GM18870 (cell line): ENCODE data around the gene NTSR2.
"Not testable (repeated sequence)": the region's sequence is repeated elsewhere in the genome, so short reads cannot be mapped to it uniquely, and the experiment has no call there.

Experiments
- ATAC-seq: cut with Tn5 transposase; IDR thresholded peaks from one replicate; pipeline ENCODE4 v1.9.1; 2021; ENCODE audit warnings: moderate library complexity; ENCODE audit not compliant: unreplicated experiment

Gene NTSR2

DNA sequence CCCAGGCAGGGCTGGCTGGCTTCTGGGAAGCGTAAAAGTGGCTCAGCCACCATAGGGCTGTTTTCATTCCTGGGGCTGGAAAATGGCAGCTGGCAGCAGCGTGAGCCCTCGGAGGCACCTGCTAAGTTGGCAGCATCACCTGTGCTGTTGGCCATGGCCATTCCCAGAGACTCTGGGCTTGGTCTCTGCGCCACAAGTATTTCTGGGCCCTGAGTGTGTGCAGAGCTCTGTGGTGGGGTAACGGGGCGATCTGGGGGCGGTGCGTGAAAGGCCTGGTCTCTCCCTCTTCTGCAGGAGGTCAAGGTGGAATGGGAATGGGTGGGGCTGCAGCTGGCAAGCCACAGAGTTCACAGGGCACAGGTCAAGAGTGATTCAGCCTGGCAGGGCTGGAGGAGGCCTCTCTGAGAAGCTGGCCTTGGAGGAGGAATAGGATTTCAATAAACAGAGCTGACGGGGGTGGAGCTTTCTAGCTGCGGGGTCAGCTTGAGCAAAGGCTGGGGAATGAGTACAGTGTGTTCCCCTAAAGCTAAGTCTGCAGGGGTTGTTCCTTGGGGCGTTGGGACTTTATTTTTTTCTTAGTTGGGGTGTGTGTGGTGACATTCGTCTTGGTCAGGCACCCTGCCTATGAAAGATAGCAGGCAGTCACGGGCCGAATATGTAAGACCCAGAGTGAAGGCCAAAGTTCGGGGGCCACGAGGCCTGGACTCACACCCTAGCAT is 10.3 kb upstream of the NTSR2 start:
- no peak for ATAC-seq

DNA sequence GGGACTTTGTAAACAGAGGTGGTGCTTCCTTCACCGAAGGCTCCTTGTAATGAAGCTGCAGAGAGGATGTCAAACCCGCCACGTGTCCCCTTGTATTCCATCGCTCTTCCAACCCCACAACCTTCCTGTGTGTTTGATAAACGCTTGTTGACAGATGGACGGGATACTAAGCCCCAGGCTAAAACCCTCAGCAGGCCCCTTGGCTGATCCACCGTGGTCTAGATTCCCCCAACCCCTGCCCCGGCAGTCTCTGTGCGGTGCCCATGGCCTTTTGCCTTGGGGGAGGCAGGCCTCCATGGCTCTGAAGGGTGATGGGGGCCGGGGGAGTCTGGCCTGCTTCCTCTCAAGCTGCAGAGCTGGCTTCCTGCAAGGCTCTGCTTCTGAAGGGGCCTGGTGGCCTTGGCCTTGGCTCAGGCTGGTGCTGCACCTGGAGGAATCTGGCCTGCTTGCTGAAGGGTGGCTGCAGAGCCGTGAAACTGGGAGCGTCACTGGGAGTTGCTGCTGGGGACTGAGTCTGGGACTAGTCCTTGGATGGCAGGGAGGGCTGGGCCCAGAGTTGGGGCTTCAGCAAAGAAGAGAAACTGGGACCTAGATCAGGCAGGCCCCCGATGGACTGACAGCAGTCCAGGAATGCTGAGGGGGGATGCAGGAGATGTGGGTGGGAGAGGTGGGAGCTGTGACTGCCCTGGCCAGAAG is 9.6 kb upstream of the NTSR2 start:
- no peak for ATAC-seq

DNA sequence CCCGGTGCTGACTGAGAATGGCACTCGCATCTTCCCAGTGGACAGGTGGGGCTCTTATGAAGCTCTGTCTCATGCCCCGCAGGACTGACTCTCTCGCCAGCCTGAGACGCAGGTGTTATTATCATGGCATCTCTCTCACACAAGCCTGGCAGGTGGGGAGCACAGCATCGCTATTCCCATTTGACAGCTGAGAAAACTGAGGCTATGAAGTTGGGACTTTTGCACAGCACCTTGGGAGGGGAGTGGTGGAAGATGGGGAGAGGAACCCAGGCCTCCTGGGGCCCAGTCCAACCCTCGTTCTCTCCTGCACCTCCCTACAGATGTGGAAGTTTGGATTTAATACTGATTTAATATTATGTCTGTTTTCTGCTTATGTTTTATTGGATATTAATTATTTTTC is 9.0 kb upstream of the NTSR2 start:
- ATAC-seq, result no peak

DNA sequence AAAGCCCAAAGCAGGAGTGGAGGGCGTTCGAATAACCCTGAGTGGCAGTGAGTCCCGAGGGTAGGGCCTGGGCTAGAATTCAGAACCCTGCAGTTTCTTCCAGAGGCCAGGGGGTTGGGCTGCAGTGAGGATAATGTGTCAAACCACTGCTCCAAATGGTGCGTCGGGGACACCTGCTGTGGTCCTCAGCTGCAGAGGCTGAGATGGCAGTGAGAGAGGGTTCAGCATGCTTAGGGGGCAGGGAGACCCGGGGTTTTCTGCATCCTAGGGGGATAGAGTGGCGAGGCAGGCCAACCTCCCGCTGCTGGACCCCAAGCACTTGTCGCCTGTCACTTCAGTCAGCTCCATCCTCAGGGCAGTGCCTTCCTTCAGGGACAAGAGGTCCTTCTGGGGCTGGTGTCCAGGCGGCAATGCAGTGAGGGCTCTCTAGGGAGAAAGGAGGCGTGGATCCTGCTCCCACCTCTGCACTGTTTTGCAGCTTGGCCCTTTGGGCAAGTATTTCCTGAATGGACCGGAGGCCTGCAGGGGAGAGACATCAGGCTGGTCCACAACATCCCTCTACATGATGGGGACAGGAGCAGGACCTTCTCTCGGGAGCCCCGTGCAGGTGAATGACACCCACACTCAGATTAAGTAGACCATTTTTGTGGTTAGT is 8.4 kb upstream of the NTSR2 start:
- no peak for ATAC-seq

DNA sequence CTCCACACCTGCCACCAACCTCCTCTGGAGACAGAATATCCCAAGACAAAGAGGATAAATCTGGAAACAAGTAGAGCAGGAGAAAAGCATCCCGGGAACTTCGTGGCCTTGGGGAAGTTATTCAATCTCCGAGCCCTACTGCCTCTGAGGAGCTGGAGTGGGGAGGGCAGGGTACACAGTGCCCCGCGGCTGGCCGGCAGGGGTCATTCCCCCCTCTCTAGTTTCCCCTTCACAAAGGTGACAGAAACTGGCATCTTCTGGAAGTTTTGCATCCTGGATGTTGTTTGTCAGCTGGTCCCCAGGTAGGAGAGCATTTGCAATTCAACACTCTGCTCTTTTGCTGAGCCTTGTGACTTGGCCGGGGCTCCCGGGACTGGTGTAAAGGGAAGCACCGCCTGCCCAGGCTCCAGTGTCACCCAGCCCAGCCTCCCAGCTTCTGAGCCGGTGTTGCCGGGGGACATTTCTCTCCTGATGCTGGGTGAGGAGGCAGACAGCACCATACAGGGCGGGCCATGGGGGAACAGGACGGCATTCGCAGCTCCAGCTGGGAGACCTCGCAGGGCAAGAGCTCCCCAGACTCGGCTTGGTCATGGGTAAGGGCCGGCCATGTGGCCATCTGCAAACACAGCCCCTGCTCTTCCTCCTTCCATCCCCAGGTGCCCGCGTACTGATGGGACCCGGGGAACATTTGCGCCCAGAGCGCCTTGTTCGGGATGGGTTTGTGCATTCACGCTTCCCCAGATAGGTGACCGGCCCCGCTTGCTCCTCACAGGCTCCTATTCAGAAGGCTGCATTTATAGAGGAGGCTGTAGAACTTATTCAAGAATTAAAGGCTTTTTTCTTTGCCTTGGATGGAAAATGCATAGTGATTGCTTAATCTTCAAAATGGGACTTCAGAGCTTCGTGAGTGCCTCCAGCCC is 7.4 kb upstream of the NTSR2 start:
- ATAC-seq, result no peak

DNA sequence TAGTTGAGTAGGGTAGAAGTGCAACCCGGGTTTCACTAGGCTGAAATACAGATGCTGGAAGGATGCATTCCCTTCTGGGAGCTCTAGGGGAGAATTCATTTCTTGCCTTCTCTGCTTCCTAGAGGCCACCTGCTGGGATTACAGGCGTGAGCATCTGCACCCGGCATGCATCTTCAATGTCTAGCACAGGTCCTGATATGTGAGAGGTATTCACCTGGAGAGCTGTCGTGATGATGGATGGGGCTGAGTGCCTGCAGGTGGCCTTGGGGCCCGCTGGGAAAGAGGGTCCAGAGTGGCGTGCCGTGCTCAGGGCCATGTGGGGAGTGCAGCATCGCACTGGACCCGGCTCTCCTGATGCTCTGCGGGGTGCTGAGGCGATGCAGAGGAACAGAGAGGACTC is 6.6 kb upstream of the NTSR2 start:
- ATAC-seq, result no peak

DNA sequence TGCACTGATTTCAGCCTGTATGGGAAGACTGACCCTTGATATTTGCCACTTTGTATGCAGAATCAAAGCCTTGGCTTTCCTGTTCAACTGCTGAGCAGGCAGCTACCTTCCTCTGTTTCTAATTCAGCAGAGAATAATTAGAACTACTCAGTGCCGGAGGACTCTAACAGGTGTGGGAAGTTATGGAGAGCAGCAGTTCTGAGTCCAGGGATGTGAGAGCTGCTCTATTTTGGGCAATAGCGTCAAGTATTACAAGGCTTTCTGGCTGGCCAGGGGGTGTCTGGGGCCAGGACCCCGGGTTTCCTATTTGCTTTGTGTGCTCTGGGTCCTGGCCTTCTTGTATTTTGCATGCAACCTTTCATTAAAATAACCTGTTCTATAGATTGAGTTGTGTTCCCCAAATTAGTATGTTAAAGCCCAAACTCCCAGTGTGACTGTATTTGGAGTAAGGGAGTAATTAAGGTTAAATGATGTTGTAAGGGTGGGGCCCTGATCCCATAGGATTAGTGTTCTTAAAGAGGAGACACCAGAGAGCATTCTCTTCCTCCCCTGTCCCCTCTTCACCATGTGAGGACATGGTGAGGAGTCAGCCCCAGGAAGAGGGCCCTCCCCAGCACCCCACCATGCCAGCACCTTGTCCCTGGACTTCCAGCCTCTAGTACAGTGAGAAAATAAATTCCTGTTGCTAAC is 5.6 kb upstream of the NTSR2 start:
- no peak for ATAC-seq

DNA sequence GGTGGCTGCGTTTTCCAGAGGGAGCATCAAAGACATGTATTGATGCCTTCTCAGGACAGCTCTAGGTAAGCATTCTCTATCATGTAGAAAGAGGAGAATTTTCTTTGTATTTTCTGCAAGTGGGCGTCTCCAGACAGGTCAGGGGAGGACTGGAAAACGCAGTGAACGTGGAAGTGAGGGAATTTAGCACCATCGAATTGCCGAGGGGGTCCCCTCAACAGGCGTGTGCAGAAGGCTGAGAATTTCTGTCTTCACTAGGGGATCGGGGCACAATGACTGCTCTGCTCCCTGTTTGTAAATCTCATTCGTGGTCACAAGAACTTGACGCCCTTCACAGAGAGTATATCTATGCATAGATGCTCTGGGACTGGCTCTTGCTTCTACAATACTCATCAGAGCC is 5.0 kb upstream of the NTSR2 start:
- no peak for ATAC-seq

DNA sequence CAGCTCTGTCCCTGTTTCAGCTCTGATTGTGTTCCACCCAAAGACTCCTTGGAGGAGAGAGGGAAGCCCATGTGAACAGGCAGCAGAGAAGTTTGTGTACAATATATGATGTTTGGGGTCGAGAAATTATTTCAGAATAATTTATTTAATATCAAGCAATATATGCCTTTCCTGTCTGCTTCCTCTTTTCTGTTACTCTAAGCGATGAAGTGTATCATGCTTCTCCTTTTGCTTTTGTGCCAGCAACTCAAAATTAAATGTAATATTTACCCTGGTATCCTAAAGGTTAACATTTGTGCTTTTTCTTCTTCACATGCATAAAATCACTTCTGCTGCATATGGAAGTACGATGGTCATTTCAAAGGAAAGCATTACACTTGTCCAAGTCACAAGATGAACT is 2.4 kb upstream of the NTSR2 start:
- ATAC-seq, result no peak

DNA sequence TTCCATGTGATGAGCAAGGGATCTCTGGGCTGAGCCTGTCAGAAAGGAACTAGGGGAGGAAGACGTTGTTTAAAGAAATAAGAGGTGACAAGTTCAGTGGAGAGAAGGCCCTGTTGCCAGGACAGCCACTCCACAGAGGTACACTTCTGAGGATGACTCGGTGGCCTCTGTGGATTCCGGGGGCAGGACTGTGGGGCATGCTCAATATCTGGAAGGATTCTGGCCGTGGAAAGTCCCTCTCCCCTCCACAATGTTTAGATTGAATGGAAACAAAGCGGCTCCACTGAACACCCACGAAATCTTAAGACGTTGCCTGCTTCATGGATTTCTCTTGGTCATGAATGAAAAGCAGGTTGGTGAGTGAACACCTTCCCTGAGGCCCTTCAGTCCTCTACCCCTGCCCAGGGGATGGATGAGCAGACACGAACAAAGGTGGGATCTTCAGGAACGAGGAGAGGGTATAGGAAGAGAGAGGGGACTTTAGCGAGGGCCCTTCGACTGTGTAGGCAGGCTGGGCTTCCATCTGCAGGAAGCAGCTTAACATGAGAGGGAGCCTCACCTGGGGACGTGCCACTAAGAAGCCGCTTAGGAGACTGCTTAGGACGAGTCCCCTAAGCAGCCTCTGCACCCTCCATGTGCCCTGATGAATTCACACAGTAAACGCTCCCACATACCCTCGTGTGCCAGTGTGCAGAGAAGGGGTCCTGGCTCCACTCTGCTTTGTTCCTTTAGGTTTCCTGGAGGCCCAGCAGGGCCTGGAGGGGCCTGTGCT is 1.9 kb downstream of the NTSR2 start:
- ATAC-seq, result no peak

DNA sequence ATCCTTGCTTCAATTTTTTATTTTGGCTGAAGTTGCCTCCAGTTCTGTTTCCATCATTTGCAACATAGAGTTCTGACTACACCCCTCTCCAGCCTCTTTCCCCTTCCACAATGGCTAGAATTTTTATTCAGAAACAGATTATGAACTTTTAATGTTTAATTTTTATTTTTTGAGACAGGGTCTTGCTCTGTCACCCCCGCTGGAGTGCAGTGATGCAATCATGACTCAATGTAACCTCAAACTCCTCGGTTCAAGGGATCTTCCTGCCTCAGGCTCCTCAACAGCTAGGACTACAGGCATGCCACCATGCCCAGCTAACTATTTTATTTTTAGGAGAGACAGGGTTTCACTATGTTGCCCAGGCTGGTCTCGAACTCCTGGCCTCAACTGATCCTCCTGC is 2.8 kb downstream of the NTSR2 start:
- ATAC-seq, result no peak

DNA sequence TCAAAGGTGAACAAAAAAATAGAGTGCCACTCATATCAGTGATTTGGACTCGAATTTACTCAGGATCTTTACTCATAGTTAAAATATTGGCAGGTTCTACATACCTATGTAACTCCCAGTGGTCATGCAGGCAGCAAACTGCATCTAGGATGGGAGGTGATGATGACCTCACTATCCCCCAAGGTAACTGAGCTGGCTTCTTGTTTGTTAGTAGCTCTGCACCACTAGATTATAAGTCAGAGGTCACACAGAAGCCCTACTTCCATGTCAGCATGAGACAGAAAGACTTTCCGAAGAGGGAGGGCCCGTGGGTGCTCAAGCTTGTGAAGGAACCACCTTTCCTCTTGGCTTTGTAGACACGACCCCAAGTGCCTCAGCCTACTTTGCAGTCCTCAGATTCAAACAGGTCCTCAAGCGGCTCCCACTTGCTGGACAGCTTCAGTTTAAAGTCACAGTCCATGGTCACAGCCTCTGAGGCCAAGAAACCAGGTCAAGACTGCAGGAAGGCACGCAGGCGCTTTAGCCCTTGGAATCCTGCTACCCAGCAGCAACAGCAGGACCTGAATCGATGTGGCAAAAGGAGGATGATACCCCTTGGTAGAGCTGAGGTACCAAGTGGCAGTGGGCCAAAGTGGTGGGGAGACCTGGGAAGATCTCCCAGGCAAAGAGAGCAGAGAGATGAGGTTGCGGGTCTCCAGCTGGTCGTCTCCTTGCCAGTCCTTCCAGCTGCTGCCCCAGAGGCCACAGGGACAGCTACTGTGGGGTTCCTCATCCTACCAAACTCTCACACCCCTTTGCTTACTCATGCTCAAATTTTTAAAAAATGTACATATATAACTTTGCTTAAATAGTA is 4.3 kb downstream of the NTSR2 start:
- no peak for ATAC-seq

DNA sequence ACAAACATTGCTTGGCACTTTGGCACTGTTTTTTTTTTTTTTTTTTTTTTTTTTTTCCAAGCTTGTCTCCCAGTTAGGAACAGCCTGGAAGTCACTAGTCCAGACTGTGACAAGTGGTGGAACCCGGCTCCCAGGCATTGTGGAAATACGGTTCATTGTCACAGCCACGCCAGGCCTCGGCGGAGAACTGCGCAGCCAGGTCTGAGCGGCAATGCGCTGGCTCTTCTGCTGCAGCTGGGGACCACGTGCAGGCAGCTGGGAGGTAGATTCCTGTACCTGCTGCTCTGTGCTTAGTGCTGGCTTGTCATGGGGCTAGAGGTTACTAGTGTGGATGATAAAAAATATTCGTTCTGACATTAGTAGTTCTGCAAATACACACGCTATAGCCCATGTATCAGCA is 5.0 kb downstream of the NTSR2 start:
- no peak for ATAC-seq

DNA sequence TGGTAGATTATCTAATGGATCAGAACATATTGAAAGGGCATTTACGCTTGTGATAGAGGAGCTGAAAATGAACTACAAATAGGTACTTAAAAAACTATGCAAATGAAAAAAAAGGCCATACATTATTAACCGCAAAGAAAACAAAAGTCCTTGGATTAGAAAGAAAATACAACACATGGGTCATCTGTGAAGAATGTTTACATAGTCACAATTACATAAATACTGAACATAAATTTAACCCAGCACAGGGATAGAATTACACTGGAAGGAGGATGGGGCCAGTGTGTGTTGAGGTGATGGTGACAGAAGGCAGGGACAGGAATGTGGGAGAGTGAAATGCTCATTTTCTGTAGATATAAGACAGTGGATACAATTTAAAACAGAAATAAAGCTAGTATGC is 6.6 kb downstream of the NTSR2 start:
- ATAC-seq, result no peak

DNA sequence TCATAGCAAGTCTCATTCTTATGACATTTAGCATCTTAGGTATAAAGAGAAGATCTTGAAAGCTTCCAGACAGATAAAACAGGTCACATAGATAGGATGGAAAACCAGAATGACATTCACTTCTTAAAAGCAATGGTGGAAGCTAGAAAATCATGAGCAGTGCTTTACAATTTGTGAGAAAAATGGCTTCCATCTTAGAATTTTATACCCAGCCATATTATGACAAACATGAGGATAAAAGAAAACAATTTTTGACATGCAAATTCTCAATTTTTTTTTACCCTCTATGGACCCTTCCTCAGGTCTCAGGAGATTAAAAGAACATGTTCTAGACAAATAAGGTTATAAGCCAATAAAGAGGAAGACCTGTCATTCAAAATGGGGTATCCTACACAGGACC is 7.1 kb downstream of the NTSR2 start:
- ATAC-seq, result no peak

DNA sequence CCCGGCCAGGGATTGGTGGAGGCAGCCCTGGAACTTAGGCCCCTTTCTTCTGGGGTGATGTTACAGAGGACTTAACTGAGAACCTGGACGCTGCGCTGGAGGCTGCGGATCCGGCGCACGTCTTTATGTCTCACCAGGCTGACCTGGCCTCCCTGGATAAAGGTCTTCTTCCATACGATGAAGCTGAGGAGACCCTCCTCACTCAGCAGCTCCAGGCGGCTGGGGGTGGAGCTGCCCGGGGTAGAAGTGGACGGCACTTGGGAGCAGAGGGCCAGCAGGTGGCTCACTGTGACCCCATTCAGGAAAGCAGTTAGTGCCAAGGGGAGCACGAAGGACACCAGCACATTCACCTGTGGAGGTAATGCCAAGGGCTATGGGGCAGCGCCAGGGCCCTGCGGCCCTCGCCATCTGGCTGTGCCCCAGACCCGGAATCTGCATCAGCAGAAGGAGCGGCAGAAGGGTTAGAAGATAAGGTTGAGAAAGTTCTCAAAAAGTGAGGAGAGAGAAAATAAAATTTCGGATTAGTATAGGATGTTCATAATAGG is 8.0 kb downstream of the NTSR2 start:
- ATAC-seq, result no peak

DNA sequence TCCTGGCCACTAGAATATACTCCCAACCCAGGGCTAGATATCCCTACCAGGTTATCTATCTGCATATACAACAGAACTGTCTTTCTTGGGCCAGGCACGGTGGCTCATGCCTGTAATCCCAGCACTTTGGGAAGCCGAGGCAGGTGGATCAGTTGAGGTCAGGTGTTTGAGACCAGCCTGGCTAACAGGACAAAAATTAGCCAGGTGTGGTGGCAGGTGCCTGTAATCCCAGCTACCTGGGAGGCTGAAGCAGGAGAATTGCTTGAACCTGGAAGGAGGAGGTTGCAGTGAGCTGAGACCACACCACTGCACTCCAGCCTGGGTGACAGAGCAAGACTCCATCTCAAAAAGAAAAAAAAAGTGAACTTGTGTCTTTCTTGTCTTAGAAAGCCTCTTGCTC is 9.6 kb downstream of the NTSR2 start:
- not testable (repeated sequence) for ATAC-seq

DNA sequence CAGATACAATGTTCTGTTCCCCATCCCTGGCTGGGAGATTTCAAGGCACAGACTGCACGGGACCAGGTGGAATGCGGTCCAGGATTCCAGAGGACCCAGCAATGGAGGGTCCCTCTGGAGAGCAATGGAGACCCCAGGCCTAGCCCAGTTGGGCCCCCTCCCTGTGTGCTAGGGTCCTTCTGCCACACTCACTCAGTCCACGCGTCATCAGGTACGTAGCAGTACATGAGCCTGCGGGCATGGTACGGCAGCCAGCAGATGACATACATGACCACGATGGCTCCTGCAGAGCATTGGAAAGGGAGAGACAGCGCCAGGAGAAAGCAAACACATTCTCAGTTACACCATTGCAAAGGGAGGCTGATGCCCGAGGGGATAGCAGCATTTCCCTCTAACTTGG is 10.1 kb downstream of the NTSR2 start:
- ATAC-seq, result no peak

DNA sequence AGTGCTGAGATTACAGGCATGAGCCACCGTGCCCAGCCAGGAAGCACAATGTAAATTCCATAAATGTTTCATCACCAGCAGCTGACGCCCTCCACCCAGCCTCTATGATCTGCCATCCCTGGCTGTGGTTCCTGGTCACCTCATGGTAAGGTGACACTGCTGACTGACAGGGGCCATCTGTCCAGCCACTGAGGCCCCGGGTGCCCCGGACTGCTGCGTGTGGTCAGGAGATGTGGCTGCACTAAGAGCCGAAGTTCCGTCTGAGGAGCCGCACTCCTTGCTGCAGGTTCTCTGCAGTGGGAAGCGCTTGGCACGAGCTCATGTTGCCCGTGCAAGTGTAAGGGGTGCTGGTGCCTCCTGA is 10.9 kb downstream of the NTSR2 start:
- ATAC-seq, result no peak
